SW 1271 (cell line): ENCODE results near the gene GLRA1.
A peak's percentile ranks its signal among the peaks of the same experiment; 100 is the strongest.
"Not testable (repeated sequence)": the region's sequence is repeated elsewhere in the genome, so short reads cannot be mapped to it uniquely, and the experiment has no call there.

Experiments used
- DNase-seq, 2 experiments: peaks; one replicate each; lab custom pipeline; 2025; lab: John Stamatoyannopoulos, UW

Gene GLRA1

DNA sequence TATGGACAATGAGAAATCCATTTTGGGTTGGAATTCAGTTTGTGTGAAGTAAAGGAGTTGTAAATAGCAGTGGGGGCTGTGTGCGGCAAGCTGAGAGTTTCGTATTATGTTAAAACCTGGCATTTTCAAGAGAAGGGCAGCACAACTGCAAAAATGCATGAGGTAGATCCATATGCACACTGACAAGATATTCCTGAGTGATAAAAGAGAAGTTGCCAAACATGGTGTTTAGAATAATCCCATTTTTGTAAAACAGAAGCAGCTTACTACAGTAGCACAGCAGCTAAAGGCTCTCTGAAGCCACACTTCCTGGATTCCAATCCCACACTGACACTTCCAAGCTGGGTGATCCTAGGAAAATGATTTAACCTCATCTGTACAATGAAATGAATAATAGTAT, 11.2 kb downstream of the GLRA1 start:
- DNase-seq: no peak

DNA sequence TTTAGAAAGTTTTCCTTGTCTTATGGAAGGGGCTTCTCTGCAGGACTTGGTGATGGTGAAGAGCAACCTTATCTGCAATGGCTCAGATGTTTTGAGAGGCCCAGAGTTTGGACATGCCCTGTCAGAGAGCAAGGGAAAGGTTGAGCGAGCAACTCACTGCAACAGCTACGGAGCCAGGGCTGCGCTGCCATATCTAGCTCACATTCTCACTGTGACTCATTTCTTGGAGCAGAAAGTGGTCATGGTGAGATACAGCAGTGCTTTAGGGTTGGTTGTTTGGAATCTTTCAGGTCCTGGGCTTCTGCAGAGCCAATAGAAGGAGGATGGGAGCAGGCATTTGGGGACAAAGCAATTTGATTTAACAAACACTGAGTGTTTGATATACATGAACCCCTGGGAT, 12.3 kb downstream of the GLRA1 start:
- no peak for DNase-seq

DNA sequence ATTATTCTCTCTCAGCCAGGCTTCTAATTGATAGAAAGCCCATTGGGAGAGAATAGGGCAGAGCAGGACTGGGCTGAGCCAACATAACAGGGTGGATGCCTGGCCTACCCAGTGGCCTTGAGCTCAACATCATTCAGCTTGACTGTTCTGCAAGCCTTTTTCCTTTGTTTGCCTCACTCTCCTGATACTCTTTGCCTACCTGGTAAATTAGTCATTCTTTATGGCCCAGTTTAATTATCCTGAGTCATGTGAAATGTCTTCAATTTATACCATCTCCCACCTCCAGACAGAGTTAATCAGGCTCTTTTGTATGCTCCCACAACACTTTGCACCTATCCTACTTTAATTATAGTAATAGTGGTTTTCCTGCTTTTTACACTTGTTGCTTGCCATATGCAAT, 13.6 kb downstream of the GLRA1 start:
- DNase-seq: no peak

DNA sequence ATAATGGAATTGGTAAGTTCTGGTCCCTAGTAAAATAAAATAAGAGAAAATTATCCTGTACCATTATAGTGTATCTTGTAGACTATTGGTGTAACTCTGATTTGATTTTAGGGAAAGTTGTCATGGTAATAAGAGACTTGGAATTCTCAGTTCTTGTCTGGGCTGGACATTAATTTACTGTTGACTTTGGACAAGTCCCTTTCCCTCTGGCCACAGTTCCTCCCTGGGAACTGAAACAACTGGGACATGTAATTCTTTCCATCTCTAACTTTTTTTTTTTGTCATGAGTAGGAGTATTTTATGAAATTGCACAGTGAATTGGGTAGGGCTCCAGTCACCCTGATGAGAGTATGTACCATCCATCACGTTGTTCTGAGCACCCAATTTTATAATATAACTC, 15.0 kb downstream of the GLRA1 start:
- no peak for DNase-seq

DNA sequence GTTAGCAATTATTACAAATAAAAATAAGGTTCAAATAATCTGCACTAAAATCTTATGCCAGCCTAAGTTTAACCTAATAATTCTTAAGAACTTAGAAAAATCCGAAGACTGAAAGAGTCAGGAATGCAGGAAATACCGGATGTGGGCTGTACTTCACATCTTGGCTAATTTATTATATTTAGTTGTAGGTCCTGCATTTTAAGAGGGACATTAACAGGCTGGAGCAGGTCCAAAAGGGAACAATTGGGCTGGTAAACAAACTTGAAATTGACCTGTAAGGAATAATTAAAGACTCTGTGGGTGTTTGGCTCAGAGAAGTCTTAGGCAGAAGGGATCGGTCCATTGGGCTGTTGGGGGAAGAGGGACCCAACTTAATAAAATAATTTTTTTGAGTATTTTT, 18.4 kb downstream of the GLRA1 start:
- no peak for DNase-seq

DNA sequence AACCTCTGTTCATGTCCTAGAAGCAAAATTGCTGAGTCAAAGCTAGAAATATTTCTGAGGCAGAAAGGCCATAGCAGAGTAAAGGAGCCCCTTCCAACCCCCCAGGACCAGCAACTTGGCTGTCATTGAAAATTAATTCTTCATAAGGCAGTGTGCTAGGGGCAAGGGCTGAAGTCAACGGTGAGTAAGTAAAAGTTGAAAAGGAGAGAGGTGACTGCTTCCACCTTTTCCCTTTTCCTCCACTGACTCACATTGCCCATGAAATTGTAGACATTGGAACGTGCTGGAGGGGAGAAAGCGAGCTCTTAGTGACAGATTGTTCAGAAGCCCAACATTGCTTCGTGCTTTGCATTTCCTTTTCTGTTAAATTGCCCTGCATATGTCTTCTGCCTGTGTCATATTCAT, 19.1 kb downstream of the GLRA1 start:
- DNase-seq: no peak

DNA sequence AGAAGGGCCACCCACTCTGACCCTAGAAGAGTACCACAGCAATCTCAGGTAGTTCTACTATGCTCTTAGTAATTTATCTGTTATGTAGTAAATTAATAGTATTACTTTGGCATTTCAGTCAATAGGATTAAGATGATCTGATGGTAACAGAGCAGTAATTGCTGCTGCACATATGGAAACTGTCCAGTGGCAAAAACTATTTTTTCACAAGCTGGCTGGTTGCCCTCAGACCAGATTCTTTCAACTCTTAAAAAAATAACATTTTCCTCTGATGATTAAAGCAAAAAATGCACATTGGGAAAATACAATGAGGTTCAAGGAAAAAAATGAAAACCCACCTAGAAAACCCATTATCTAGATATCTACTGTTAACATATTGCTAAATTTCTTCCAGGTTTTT, 19.7 kb downstream of the GLRA1 start:
- no peak for DNase-seq

DNA sequence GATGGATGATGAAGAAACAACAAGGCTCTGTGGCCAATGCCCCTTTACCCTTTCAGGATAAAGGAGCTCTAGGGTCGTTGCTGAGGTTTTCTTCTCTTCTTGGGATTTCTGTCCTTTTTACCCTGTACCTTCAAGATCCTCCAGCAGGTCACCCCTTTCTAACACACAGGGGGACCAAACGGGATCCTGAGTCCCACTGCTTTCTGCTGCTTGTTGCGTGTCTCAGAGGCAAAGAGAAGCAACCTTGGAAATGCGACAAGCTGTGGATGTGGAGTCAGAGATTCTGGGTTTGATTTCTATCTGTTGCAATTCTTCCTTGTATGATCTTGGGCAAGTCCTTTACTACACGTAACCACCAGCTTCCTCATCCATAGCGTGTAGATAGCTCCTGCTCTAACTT, 20.5 kb downstream of the GLRA1 start:
- DNase-seq: no peak

DNA sequence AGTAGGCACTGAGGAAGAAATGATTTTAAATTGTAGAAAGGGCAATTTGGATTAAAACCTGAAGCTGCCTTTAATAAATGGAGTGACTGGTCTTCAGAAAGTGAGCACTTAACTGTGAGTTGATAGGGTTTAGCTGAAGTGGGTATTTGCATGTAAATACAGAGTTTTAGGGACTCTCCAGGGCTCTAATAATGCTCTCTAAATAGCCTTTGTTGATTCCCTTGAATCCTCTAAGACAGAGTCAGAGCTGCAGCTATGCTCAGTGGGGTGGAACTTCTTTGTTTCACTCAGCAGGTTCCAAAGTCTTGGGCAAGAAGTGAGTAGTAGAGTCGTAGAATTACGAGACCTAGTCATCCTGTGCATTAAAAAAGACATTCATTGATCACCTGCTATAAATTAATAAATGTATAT, 21.4 kb downstream of the GLRA1 start:
- no peak for DNase-seq

DNA sequence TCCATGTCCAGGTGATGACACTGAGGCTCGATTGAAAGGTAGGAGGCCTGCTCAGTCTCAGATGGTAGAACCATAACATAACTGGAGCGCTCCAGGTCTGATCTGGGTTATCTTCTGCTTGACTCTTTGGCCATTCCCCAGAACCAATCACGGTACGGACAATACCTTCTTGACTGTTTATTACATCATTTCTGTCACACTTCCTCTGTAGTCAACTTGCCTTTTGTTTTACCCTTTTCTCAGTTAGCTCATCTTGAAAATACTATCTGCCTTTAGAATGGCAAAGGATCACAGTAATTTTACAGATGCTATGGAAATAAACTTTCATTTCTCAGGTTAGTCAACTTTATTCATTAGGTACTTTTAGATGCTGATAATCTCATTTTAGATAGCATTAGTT, 22.4 kb downstream of the GLRA1 start:
- DNase-seq: no peak

DNA sequence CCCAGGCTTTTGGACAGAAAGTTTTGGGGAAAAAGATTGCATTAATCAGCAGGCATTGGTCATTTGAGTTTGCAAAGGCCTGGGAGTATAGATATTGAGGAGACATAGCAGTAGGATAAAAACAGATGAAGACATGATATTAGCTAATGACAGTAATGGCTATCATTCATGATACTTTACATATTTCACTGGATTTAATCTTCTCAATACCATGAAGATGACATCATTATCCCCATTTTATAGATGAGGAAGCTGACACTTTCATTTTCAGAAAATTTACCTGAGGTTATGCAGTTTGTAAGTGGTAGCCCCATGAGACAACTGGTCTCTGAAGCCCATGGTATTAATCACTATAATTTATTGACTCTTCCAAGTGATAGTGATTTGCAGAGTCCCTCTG, 23.0 kb downstream of the GLRA1 start:
- no peak for DNase-seq

DNA sequence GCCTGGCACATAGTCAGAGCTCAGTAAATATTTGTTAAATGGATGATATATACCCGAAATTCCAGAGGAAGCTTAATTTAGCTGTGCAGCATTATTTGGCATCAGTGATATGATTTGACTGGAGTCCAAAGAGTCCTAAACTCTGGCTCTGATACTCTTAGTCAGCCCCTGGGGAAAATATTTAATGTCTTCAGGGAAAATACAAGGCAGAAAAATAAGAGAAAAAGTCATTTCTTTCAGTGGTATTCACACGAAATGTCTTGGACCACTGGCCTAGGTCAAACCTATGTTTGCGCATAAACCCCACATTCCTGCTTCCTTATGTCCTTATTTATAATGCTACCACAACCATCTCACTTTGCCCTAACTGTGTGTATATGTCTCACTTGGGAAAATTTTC, 23.8 kb downstream of the GLRA1 start:
- no peak for DNase-seq

DNA sequence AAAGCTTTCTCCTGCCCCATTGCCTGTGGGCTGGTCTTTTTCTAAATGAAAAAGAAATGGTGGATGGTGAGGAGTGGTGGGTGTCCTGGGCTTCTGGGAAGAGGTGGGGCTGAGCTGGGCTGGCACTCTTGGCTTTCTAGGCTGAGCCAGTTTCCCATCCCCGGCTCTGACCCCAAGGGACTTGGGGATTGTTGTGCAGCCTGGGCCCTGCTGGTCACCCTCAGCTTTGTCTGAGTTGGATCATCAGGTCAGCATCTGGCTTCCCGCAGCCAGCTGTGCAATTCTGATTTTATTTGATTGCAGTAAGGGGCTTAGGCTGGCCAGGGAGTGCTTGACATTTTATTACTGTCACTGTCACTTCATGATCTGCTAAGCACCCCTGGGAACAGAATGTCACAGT, 25.3 kb downstream of the GLRA1 start:
- no peak for DNase-seq

DNA sequence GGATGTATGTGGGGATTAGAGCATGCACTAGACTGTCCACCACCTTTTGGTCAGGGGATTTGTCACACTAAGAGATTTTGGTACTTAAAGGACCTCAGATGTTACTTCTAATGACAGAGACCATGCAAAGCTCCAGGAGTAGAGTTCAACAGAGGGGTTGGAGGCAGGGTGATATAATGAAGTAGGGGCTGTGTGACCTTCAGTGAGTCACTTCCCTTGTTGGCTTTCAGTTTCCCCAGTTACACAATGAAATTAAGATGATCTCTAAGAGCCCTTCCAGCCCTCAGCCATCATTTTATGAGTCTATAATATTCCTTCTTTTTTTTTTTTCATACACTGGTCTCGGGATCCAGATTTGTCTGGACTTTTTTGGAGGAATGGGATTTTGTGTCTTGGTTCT, 26.8 kb downstream of the GLRA1 start:
- DNase-seq: no peak

DNA sequence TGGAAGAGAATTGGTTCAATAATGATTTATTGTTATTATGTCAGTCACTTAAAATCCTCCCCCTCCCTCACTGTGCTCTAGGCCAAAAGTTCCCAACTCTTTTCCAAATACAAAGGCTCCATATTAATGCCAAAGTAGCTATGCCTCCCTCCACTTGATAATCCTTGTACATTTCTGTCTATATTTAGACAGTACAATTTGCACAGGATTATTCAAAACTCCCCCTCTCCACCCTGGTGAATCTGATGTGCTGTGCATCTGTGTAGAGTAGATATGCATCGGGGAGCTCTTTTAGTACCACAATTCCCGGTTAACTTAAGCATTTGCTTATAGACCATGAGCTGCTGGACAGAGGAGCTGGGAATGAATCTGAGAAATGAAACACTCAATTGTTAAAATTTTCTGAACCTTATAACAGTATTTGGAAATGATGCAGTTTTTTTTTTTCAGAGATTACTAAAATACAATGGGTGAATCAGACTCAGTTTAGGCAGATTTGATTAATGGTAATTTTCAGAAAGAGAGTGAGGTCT, 27.6 kb downstream of the GLRA1 start:
- DNase-seq: no peak

DNA sequence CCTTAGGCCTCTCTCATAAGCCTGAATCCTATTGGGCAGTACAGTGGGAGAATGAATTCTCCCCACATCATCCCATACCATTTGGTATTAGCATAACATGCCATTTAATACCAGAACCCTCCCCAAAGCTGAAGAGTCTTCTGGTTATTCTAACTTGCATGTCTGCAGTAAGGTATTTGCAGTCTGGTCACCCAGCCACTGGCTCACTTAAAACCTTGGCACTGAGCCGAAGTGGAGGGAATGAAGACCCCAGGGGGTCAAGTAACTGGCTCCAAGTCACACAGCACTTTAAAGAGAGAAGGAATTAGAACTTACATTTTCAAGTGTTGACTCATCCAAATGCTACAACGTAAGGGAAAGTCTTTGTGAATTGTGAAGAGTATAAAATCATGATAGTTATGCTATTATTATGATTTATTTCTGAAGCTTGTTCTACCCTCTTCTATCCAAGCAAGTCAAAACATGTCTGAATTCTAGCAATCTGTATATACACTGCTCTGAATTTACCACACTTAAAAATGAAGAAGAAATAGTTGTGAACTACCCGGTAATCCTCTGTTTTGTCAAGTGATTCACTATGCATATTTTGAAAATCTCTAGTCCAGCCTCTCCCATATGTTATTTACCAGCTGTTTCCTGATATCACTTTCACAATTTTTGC, 28.5 kb downstream of the GLRA1 start:
- DNase-seq: peak; percentile 40 to 72

DNA sequence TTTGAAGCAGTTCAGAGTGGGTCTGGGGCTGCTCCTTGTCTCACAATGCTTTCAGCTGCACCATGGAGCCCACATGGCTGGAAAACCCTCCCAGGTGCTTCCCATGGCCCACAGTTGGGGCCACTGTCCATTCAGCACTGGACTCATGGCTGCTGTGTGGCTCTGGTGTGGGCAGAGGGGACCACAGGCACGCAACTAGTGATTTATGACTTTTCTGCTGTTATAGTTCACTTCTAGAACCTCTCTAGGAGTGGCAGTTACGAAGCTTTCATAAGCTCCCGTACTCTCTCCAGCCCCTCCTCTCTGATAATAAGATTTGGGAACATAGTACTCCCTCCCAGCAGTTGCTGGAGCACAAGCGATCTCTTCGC, 29.0 kb downstream of the GLRA1 start:
- no peak for DNase-seq

DNA sequence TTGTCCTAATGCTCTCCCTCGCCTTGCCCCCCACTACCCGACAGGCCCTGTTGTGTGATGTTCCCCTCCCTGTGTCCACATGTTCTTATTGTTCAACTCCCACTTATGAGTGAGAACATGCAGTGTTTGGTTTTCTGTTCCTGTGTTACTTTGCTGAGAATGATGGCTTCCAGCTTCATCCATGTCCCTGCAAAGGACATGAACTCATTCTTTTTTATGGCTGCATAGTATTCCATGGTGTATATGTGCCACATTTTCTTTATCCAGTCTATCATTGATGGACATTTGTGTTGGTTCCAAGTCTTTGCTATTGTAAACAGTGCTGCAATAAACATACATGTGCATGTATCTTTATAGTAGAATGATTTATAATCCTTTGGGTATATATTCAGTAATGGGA, 31.2 kb downstream of the GLRA1 start:
- DNase-seq: not testable (repeated sequence)

DNA sequence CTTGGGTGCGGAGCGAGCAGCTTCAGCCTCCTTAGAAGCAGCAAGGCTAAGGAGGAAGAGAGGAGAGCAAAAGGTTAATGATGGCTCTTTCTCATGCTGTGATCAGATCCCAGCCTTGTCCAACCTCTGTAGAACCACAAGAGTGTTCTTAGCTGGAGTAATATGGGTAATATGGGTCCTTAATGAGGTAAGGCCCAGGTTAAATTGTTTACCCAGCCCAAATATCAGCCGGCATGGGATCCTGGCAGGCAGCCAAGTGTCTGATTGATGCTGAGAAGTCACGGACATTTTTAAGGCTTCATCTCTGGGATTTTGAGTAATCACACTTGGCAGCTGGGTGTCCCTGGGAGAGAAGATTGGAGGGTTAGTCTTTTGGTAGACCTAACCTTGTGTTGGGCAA, 32.3 kb downstream of the GLRA1 start:
- DNase-seq: no peak

DNA sequence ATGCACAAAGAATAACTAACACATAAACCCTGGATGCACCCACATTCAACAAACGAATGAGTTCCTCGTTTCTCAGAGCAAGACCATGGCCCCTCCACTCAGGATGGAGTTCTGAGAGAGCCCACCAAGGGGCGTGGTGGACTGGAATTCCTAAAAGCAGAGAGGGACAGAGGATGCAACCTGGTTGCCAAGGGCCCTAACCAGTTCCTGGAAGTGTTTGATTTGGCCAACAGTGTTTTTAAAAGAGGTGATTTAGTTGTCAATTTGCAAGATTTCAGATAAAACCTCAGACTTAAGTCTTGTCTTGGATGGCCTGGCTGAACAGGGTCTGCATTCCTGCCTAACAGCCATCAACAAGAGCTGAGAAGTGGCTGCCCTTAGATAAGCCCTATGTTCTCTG, 34.4 kb downstream of the GLRA1 start:
- DNase-seq: no peak

DNA sequence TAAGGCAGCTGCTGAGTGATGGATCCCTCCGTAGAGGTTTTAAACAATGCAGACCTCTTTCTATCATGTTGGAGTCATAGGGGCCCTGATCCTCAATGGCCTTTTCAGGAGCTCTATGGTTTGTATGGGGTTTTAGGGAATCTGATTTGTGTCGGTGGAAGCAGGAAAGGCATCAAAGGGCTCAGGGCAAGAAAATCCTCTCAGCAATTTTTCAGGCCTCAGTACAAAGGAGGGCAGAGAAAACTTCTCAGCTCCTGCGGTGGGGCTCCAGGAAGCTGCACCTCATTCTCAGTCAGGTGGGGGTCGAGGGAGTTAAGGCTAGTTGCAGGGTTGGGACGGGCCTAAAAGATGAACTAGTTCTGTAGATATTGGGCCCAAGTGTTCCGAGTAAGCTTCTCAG, 35.0 kb downstream of the GLRA1 start:
- no peak for DNase-seq

DNA sequence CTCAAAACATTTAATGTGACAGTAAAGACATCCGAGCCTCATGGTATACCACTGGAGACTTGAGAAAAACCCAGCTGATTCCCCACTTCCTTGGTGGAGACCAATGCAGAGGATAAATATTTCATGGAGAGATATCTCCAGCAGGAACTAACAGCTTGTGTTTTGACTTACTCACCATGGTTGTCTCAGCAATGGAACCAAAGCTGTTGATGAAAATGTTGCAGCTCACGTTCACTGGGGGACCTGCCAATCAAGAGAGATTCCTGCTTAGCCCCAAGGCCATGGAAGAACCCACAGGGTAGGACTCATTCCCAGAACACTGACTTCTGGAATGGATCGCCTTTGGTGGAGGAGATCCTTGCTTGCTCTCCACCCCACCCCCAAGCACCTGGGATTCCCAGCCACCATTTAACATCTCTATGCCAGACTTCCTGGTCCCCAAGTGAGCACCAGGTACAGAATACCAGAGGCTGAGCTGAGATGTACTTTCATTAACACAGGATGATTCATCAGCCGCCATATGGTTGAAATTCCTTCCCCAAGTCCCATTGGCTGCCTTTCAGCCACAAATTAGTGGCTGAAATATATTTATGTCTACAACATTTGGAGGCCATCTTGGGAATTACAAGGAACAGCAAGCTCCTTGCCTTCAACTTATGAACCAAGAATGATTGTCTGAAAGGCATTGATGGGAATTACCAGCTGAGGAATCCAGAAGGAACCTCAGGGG, 37.9 kb downstream of the GLRA1 start:
- DNase-seq: no peak

DNA sequence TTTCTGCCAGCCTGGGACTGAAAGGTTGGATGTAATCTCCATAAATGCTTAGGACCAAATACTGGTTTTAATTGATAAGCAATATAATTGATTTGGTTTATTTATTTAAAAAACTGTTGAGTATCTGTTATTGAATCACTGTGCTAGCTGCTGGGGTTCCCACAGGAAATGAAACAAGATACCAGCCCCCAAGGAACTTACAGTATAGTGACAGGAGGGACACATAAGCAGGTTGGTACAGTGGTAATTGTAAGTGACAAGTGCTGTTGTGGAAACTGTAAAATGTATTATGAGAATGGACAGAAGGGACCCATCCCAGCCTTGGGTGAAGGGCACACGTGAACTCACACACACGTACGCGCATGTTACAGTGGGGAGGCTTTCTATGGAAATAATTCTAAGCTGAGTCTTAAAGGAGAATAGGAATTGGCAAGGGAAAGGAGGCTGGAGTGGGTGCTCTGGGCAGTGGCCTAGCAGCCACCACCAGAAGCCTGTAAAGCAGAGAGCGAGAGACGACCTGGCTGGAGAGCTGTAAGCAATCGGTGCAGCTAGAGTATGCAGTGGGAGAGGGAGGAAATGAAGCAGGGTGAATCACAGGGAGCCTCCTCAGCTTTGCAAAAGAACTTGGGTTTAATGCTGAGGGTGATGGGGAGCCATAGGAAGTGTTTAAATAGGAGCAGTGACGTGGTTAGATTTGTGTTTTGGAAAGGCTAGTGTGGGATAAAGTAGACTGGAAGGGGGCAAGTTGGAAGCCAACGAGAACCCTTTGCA, 39.3 kb downstream of the GLRA1 start:
- no peak for DNase-seq
